Measurements from ENCODE around the gene TUBB6.

The TUBB6 gene

GRCh38 chr18:12366784-12367183, 58.7 kb downstream of the TUBB6 start:
- Mint-ChIP-seq H3K36me3 (peaks cover 16% of the 10 kb centered on the region), H3K4me1 (ENCODE audit: low read depth) (peaks cover 15% of the 10 kb centered on the region)

GRCh38 chr18:12369211-12369610, 61.2 kb downstream of the TUBB6 start:
- H3K9me3 Mint-ChIP-seq (ENCODE audit: low read depth) = no peaks in the 10 kb centered on the region
- H3K27me3 Mint-ChIP-seq = no peaks in the 10 kb centered on the region
- peaks cover 36% of the 10 kb centered on the region for H3K4me1 Mint-ChIP-seq (ENCODE audit: low read depth)
- H3K27ac Mint-ChIP-seq = no peak overlapping the region
- peaks cover 12% of the 10 kb centered on the region for H3K36me3 Mint-ChIP-seq
- no peak overlapping the region for H3K4me3 Mint-ChIP-seq

More at GRCh38 chr18:12366784-12367183, 58.7 kb downstream of the TUBB6 start:
- H3K9me3 Mint-ChIP-seq (ENCODE audit: low read depth) = no peaks in the 10 kb centered on the region
- H3K27me3 Mint-ChIP-seq = no peaks in the 10 kb centered on the region
- no peak overlapping the region for H3K27ac Mint-ChIP-seq
- H3K4me3 Mint-ChIP-seq = no peak overlapping the region

- no peak overlapping the region for H3K27ac Mint-ChIP-seq
- peak overlapping the region; percentile 39 for H3K4me3 Mint-ChIP-seq
- peaks cover 55% of the 10 kb centered on the region for H3K4me1 Mint-ChIP-seq (ENCODE audit: low read depth)
- H3K9me3 Mint-ChIP-seq (ENCODE audit: low read depth) = no peaks in the 10 kb centered on the region
- no peaks in the 10 kb centered on the region for H3K27me3 Mint-ChIP-seq
- H3K36me3 Mint-ChIP-seq = peaks cover 13% of the 10 kb centered on the region
Measured at GRCh38 chr18:12371590-12371989, 63.5 kb downstream of the TUBB6 start.

- H3K27me3 Mint-ChIP-seq = no peaks in the 10 kb centered on the region
- H3K4me3 Mint-ChIP-seq = no peak overlapping the region
- peaks cover 9% of the 10 kb centered on the region for H3K36me3 Mint-ChIP-seq
- no peak overlapping the region for H3K27ac Mint-ChIP-seq
- H3K9me3 Mint-ChIP-seq (ENCODE audit: low read depth) = no peaks in the 10 kb centered on the region
- peaks cover 55% of the 10 kb centered on the region for H3K4me1 Mint-ChIP-seq (ENCODE audit: low read depth)
Measured at GRCh38 chr18:12372406-12372805, 64.4 kb downstream of the TUBB6 start.

GRCh38 chr18:12373116-12373770, 65.2 kb downstream of the TUBB6 start:
- peaks cover 9% of the 10 kb centered on the region for H3K36me3 Mint-ChIP-seq
- no peaks in the 10 kb centered on the region for H3K9me3 Mint-ChIP-seq (ENCODE audit: low read depth)
- no peak overlapping the region for H3K27ac Mint-ChIP-seq
- peaks cover 61% of the 10 kb centered on the region for H3K4me1 Mint-ChIP-seq (ENCODE audit: low read depth)
- no peaks in the 10 kb centered on the region for H3K27me3 Mint-ChIP-seq
- H3K4me3 Mint-ChIP-seq = peak overlapping the region; percentile 93

- Mint-ChIP-seq H3K4me3 (peak overlapping the region; percentile 93), H3K27ac (no peak overlapping the region), H3K4me1 (ENCODE audit: low read depth) (peaks cover 61% of the 10 kb centered on the region), H3K9me3 (ENCODE audit: low read depth) (no peaks in the 10 kb centered on the region), H3K27me3 (no peaks in the 10 kb centered on the region), H3K36me3 (peaks cover 9% of the 10 kb centered on the region)
Measured at GRCh38 chr18:12373771-12374116, 65.7 kb downstream of the TUBB6 start.

- H3K27ac Mint-ChIP-seq = peak overlapping the region; percentile 47
- H3K4me1 Mint-ChIP-seq (ENCODE audit: low read depth) = peaks cover 61% of the 10 kb centered on the region
- peak overlapping the region; percentile 93 for H3K4me3 Mint-ChIP-seq
- H3K36me3 Mint-ChIP-seq = peaks cover 7% of the 10 kb centered on the region
- no peaks in the 10 kb centered on the region for H3K9me3 Mint-ChIP-seq (ENCODE audit: low read depth)
- H3K27me3 Mint-ChIP-seq = no peaks in the 10 kb centered on the region
Measured at GRCh38 chr18:12374401-12374800, 66.4 kb downstream of the TUBB6 start.
